ENCODE data around the gene NPBWR2. TPM values are rescaled to one million over a fixed set of nuclear protein-coding genes. Genes with fewer than 3 reads are reported as not detected.

NPBWR2 gene
- total RNA-seq, 2 experiments from 2014 or later = not detected

DNA sequence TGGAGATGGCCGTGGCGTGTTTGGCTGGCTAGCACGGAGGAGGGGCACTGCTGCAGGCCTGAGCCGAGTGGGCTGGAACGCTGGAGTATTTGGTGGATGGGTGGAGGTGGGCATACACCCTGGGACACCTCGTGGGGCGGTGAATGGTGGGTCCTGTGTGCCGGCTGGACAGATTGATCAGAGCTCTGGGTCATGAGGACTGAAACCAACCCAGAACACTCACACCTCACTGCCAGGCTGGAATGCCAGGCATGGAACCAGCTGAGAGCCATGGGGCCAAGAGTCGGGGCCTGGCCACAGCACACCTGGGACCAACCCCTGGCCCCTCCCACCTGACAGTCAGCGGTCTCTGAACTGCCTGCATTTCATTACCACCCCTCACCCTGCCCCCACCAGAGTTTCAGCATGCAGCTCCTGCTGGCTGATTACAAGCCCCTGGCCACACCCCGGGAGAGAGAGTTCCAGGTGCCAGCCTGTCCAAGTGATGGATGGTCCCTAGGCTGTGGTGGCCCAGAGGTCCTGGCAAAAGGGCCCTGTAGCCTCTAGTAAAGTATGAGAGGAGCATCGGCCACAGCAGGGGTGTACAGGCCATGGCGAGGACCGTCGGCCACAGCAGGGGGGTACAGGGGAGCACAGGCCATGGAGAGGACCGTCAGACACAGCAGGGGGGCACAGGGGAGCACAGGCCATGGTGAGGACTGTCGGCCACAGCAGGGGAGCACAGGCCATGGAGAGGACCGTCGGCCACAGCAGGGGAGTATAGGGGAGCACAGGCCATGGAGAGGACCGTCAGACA is 3.3 kb downstream of the NPBWR2 start:
- no peak overlapping the region for H3K27ac Mint-ChIP-seq
- CTCF ChIA-PET = interaction anchor here (1.0 kb wide), 1 partner anchor 16 kb away, joined by 4 read pairs; no protein-coding TSS in a partner anchor

DNA sequence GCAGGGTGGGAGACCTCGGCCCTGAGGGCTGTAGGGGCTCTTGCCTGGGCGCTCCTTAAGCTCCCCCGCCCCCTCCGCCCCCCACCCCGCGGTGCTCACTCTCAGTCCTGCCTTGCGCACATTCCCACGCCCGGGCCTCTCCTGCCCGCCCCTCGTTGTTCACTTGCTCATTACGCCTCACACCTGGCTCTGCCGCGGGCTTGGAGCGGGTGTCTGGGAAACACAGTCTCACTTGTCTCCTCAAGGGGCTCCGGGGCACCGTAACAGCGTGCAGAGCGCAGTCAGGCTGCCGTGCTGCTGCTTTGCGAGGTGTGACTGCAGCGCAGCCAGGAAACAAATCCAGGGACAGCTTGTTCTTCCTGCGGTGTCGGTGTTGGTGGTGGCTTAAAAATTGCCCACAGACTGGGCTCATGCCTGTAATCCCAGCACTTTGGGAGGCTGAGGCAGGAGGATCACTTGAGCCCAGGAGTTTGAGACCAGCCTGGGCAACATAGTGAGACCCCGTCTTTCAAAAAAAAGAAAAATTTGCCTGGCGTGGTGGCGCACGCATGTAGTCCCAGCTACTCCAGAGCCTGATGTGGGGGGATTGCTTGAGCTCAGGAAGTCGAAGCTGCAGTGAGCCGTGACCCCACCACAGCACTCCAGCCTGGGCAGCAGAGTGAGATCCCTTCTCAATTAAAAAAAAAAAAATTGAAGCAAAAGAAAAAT is 4.6 kb downstream of the NPBWR2 start:
- ATAC-seq = no peak
- Mint-ChIP-seq H3K27me3 (ENCODE audit: low read depth) (peaks cover 22% of the 10 kb centered on the region), H3K27ac (no peak overlapping the region), H3K9me3 (ENCODE audit: insufficient read depth) (no peaks in the 10 kb centered on the region), H3K36me3 (ENCODE audit: low read depth) (no peaks in the 10 kb centered on the region), H3K4me1 (ENCODE audit: low read depth) (peaks cover 20% of the 10 kb centered on the region), H3K4me3 (no peak overlapping the region)
- DNase-seq = no peak
- CTCF ChIA-PET = interaction anchor here (0.6 to 2.1 kb wide), 6 partner anchors 17 to 201 kb away, joined by 3 to 5 read pairs (median 4); partner anchors contain the start of genes LKAAEAR1 and RGS19
- POLR2A ChIA-PET = no interaction called here

More for the DNA sequence above, 3.3 kb downstream of the NPBWR2 start:
- DNase-seq = peak; percentile 18
- POLR2A ChIA-PET = no interaction called here
- Mint-ChIP-seq H3K36me3 (ENCODE audit: low read depth) (no peaks in the 10 kb centered on the region), H3K27me3 (ENCODE audit: low read depth) (peaks cover 23% of the 10 kb centered on the region), H3K4me3 (no peak overlapping the region), H3K4me1 (ENCODE audit: low read depth) (peaks cover 20% of the 10 kb centered on the region), H3K9me3 (ENCODE audit: insufficient read depth) (no peaks in the 10 kb centered on the region)
- no peak for ATAC-seq

DNA sequence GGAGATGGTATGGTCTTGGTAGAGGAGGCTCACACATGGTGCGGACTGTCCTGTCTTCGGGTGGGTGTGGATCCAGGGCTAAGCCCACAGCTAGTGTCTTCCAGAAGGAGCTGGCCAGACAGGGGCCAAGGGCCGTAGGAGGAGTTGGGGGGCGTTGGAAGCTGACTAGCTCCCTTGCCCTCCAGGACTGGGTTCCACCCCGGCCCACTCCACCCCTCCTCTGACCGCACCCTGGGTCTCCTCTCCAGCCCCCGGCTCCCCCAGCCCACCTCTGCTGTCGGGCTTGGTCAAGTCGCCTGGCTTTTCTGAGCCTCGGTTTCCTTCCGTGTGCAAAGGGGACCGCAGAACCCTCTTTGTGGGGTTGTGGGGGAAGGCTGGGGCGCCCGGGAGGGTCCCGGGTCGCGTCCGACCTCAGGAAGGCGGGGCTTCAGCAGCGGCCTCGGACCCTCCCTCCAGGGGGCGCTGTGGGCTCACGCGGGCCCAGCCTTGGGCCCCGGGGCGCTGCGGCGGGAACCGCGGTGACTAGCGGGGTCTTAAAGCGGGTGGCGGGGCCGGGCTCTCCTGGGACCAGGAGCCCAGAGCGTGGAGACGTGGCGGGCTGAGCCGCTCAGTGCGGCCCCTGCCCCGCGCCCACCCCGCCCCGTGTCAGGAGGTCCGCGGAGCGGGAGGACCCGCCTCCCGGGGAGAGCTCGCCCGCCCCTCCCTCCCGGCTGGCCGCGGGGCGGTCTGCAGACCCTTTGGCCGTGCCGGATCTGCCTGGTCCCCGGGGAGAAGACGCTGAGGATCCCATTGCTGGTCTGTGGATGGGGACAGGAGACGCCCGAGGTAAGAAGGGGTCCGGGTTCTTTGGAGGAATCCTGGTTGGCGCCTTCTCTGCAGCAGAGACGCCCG is 5.4 kb downstream of the NPBWR2 start:
- POLR2A ChIA-PET = interaction anchor here (0.6 kb wide), 1 partner anchor 19 kb away, joined by 3 read pairs; no protein-coding TSS in a partner anchor
- ATAC-seq (peak; percentile 84), DNase-seq (peak; percentile 70)
- H3K4me3 Mint-ChIP-seq = no peak overlapping the region
- H3K27me3 Mint-ChIP-seq (ENCODE audit: low read depth) = peaks cover 21% of the 10 kb centered on the region
- H3K27ac Mint-ChIP-seq = no peak overlapping the region
- no peaks in the 10 kb centered on the region for H3K36me3 Mint-ChIP-seq (ENCODE audit: low read depth)
- no peaks in the 10 kb centered on the region for H3K9me3 Mint-ChIP-seq (ENCODE audit: insufficient read depth)
- H3K4me1 Mint-ChIP-seq (ENCODE audit: low read depth) = peaks cover 20% of the 10 kb centered on the region
- CTCF ChIA-PET = interaction anchor here (0.6 to 2.1 kb wide), 8 partner anchors 9 to 25 kb away, joined by 3 to 5 read pairs (median 4); partner anchors contain the start of genes LKAAEAR1 and RGS19

DNA sequence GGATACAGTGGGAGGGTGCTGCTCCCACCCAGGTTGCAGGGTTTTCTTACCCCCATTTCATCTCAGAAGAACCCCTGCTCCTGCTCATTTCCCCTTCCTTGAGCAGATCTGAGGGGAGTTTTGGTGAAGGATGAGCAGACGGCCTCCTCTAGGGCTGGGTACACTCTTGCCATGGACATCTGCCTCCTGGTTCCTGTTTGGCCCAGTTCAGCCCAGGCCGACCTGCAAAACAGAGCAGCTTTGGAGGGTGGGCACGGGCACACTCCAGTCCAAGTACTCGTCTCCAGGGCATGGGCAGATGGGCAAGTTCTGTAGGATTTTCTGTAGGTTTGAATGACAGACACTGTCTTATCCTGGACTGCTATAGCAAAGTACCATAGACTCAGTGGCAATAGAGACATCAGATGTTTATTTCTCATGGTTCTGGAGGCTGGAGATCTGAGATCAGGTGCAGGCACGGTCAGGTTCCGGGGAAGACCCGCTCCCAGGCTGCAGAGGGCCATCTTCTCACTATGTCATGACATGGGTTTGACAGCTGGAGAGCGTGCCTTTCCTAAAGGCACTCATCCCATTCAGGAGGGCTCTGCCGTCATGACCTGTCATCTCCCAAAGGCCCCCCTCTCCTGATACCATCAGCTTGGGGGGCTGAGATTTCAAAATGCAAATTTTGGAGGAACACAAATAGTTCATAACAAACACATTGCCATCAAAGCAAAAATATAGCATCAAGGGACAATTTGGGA is 6.2 kb downstream of the NPBWR2 start:
- Mint-ChIP-seq H3K36me3 (ENCODE audit: low read depth) (no peaks in the 10 kb centered on the region), H3K27ac (no peak overlapping the region), H3K27me3 (ENCODE audit: low read depth) (peaks cover 21% of the 10 kb centered on the region), H3K4me1 (ENCODE audit: low read depth) (peaks cover 20% of the 10 kb centered on the region), H3K4me3 (no peak overlapping the region), H3K9me3 (ENCODE audit: insufficient read depth) (no peaks in the 10 kb centered on the region)
- DNase-seq (no peak), ATAC-seq (no peak)
- CTCF ChIA-PET = interaction anchor here (0.8 to 2.1 kb wide), 5 partner anchors 10 to 22 kb away, joined by 3 to 5 read pairs (median 4); partner anchors contain the start of genes LKAAEAR1 and RGS19
- POLR2A ChIA-PET = no interaction called here

DNA sequence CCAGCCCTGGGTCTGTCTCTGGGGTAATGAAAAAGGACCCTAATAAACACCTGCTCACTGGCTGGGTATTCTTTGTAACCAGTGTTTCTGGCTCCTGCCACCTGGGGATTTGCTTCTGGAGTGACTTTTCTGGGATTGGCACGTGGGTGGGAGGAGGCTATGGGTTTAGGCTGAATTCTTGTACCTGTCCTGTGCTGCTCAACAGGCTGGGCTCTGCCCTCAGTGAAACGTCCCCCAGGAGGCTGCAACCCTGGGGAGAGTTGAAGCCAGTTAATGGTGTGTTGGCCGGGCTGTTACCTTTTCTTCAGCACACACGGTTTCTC is 6.8 kb downstream of the NPBWR2 start:
- no peak for ATAC-seq
- Mint-ChIP-seq H3K4me1 (ENCODE audit: low read depth) (peaks cover 20% of the 10 kb centered on the region), H3K4me3 (no peak overlapping the region), H3K27me3 (ENCODE audit: low read depth) (peaks cover 21% of the 10 kb centered on the region), H3K9me3 (ENCODE audit: insufficient read depth) (no peaks in the 10 kb centered on the region), H3K27ac (no peak overlapping the region), H3K36me3 (ENCODE audit: low read depth) (no peaks in the 10 kb centered on the region)
- CTCF ChIA-PET = interaction anchor here (1.0 to 1.2 kb wide), 2 partner anchors 17 to 22 kb away, joined by 3 to 4 read pairs; partner anchors contain the start of gene LKAAEAR1
- POLR2A ChIA-PET = no interaction called here
- no peak for DNase-seq

DNA sequence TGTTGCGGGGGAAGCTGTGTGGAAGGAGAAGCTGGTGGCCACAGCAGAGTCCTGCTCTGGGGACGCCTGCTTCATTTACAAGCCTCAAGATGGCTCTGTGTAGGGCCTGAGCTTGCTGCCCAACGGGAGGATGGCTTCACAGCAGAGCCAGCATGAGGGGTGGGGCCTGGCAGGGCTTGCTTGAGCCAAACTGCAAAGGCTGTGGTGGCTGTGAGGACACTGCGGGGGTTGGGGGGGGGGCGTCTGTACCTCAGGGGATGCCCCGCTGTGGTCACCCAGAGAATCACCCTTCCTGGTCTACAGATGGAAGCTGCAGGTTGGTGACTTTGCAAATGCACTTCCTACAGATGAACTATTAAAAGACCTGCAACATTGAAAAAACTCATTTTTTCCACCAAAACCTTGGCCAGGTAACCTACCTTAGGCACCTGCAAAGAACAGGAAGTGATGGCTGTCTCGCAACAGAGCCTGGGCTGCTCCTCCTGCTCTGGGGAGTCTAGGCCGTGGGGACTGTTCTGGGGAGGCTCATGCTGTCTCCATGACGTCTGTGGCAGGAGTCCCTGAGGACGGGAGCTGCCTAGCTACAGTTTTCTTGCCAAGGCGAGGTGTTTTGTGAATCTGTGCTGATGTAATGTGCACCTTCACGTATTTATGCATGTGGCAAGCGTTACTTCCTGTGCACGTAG is 7.3 kb downstream of the NPBWR2 start:
- ATAC-seq = peak; percentile 17
- ChIA-PET POLR2A (no interaction called here), CTCF (interaction anchor here (1.0 to 1.3 kb wide), 3 partner anchors 16 to 22 kb away, joined by 3 to 5 read pairs (median 4); partner anchors contain the start of gene LKAAEAR1)
- H3K27me3 Mint-ChIP-seq (ENCODE audit: low read depth) = peaks cover 21% of the 10 kb centered on the region
- H3K36me3 Mint-ChIP-seq (ENCODE audit: low read depth) = no peaks in the 10 kb centered on the region
- H3K4me3 Mint-ChIP-seq = no peak overlapping the region
- H3K4me1 Mint-ChIP-seq (ENCODE audit: low read depth) = peaks cover 20% of the 10 kb centered on the region
- no peak overlapping the region for H3K27ac Mint-ChIP-seq
- no peaks in the 10 kb centered on the region for H3K9me3 Mint-ChIP-seq (ENCODE audit: insufficient read depth)
- no peak for DNase-seq

DNA sequence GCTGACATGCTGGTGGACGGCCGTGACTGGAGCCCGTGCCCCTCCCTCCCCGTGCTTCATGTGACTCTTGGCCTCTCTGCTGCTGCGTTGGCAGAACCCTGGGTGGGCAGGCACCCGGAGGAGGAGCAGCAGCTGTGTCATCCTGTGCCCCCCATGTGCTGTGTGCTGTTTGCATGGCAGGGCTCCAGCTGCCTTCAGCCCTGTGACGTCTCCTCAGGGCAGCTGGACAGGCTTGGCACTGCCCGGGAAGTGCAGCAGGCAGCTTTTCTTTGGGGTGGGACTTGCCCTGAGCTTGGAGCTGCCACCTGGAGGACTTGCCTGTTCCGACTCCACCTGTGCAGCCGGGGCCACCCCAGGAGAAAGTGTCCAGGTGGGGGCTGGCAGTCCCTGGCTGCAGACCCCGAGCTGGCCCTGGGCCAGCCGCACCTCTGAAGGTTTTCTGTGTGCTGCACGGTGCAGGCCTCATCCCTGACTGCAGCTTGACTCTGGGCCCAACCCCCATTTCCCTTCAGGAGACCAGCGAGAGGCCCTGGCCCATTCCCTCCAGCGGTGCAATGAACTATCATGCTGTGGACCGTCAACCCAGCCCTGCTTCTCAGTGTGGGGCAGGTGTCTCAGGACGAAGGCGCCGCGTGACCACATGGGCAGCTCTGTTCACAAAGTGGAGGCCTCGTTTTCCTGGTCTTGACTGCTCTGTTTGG is 8.1 kb downstream of the NPBWR2 start:
- Mint-ChIP-seq H3K36me3 (ENCODE audit: low read depth) (no peaks in the 10 kb centered on the region), H3K4me1 (ENCODE audit: low read depth) (peaks cover 20% of the 10 kb centered on the region), H3K27ac (no peak overlapping the region), H3K4me3 (no peak overlapping the region), H3K27me3 (ENCODE audit: low read depth) (peaks cover 21% of the 10 kb centered on the region), H3K9me3 (ENCODE audit: insufficient read depth) (no peaks in the 10 kb centered on the region)
- ChIA-PET CTCF (interaction anchor here (1.2 to 1.3 kb wide), 2 partner anchors 15 to 21 kb away, joined by 3 to 5 read pairs; partner anchors contain the start of gene LKAAEAR1), POLR2A (interaction anchor here (1.1 kb wide), 1 partner anchor 33 kb away, joined by 3 read pairs; no protein-coding TSS in a partner anchor)
- DNase-seq (no peak), ATAC-seq (no peak)

DNA sequence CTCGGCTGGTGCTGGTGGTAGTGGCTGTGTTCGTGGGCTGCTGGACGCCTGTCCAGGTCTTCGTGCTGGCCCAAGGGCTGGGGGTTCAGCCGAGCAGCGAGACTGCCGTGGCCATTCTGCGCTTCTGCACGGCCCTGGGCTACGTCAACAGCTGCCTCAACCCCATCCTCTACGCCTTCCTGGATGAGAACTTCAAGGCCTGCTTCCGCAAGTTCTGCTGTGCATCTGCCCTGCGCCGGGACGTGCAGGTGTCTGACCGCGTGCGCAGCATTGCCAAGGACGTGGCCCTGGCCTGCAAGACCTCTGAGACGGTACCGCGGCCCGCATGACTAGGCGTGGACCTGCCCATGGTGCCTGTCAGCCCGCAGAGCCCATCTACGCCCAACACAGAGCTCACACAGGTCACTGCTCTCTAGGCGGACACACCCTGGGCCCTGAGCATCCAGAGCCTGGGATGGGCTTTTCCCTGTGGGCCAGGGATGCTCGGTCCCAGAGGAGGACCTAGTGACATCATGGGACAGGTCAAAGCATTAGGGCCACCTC is 8.8 kb downstream of the NPBWR2 start:
- ChIA-PET POLR2A (interaction anchor here (1.1 kb wide), 1 partner anchor 32 kb away, joined by 3 read pairs; no protein-coding TSS in a partner anchor), CTCF (interaction anchor here (1.3 kb wide), 1 partner anchor 14 kb away, joined by 5 read pairs; the partner anchor contains the start of gene LKAAEAR1)
- Mint-ChIP-seq H3K4me1 (ENCODE audit: low read depth) (peaks cover 20% of the 10 kb centered on the region), H3K4me3 (no peak overlapping the region), H3K27ac (no peak overlapping the region), H3K36me3 (ENCODE audit: low read depth) (no peaks in the 10 kb centered on the region), H3K9me3 (ENCODE audit: insufficient read depth) (no peaks in the 10 kb centered on the region), H3K27me3 (ENCODE audit: low read depth) (peaks cover 17% of the 10 kb centered on the region)
- no peak for DNase-seq
- no peak for ATAC-seq

DNA sequence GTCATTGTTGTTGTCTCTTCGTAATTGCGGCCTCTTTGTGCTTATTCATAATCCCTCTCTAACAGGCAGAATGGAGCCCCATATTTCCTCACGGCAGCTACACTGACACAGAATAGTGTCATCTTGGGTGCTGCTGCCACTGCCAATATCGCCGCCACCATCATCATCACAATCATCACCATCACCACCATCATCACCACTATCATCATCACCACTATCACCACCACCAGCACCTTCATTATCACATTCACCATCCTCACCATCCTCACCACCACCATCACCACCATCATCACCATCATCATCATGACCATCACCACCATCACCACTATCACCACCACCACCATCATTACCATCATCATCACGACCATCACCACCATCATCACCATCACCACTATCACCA is 10.8 kb downstream of the NPBWR2 start:
- ChIA-PET CTCF (no interaction called here), POLR2A (no interaction called here)
- peaks cover 8% of the 10 kb centered on the region for H3K27me3 Mint-ChIP-seq (ENCODE audit: low read depth)
- peaks cover 16% of the 10 kb centered on the region for H3K4me1 Mint-ChIP-seq (ENCODE audit: low read depth)
- DNase-seq (no peak), ATAC-seq (no peak)
- H3K4me3 Mint-ChIP-seq = no peak overlapping the region
- no peak overlapping the region for H3K27ac Mint-ChIP-seq
- no peaks in the 10 kb centered on the region for H3K36me3 Mint-ChIP-seq (ENCODE audit: low read depth)
- H3K9me3 Mint-ChIP-seq (ENCODE audit: insufficient read depth) = no peaks in the 10 kb centered on the region

DNA sequence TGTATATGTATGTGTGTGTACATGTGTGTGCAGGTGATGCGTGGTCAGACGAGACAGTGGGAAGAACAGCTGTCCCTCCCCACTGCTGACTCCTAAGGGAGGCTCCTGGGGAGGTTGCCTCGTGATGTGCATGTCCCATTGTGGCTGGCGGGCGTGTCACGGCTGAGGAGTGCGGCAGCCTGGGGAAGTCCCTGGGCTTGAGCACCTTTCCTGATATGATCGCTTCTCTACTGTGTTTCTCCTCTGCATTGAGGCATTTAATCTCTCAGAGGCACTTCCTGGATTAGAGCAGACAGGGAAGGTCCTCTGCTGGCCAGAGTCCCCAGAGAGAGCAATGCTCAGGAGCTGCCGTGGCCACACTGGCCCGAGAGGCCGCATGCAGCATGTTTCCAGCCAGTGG is 11.4 kb downstream of the NPBWR2 start:
- no peak overlapping the region for H3K4me3 Mint-ChIP-seq
- DNase-seq (no peak), ATAC-seq (peak; percentile 17)
- no peaks in the 10 kb centered on the region for H3K9me3 Mint-ChIP-seq (ENCODE audit: insufficient read depth)
- peaks cover 2% of the 10 kb centered on the region for H3K27me3 Mint-ChIP-seq (ENCODE audit: low read depth)
- peaks cover 10% of the 10 kb centered on the region for H3K4me1 Mint-ChIP-seq (ENCODE audit: low read depth)
- no peaks in the 10 kb centered on the region for H3K36me3 Mint-ChIP-seq (ENCODE audit: low read depth)
- POLR2A ChIA-PET = no interaction called here
- no peak overlapping the region for H3K27ac Mint-ChIP-seq
- CTCF ChIA-PET = no interaction called here
